GM21447 (cell line): ENCODE measurements around the gene TXNDC2.

Source experiments
- ATAC-seq: cut with Tn5 transposase; IDR thresholded peaks from one replicate; pipeline ENCODE4 v1.9.1; 2021; ENCODE audit not compliant: unreplicated experiment

The TXNDC2 gene

DNA sequence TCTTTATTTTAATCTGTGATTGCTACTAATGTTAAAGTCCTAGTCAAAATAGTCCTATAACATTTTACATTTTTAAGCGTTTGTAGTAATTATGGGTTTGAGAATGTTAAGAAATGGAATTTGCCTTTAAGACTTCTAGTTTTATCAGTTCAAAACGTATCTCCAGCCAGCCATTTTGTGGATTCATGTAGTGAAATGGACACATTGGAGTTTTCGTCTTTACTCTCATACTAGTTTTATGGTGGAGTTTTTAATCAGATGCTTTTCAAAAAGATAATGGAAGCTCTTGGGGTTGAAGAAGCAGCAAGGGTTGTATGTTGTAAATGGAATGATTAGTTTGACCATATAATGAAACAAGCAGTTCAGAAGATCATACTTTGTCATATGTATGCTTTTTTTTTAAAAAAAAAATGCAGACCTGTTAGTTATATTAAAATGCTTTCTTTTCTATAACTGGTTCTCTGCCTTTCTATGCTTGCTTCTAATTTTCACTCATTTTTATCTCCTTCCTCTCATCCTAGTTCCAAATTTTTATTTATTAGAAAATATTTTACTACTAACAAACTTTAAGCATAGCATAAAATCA, 44.6 kb downstream of the TXNDC2 start:
- no peak for ATAC-seq

DNA sequence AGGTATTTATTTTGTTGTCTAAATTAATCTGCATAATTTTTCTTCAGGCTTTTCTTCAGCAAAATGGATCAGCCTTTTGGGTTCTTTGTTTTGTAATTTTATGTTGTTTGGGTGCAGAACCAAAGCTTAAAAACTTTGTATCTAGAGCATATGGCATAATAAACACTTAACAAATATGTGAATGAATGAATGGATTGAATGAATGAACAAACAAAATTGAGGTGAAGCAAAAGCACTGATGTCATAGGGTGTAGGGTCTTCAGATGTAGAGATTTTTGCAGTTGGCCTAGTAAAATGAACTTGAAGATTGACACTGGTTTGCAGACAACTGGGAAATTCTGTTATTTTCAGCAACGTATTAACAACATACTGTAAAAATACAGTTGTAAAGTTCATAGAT, 45.4 kb downstream of the TXNDC2 start:
- no peak for ATAC-seq

DNA sequence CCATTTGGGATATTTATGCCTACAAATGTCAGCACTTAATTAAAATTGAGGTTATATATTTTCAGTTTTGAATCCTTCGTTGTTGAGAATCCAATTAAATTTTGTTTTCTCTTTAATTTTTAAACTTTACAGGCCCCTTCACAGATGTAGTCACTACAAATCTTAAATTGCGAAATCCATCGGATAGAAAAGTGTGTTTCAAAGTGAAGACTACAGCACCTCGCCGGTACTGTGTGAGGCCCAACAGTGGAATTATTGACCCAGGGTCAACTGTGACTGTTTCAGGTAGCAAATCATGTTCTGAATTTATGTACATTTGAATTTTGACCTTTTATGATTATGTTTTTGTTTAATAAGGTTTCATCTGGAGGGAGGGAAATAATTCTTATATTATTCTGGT, 45.9 kb downstream of the TXNDC2 start:
- ATAC-seq = no peak

- no peak for ATAC-seq
Measured at GRCh38 chr18:9933865-9934264, 48.1 kb downstream of the TXNDC2 start.

DNA sequence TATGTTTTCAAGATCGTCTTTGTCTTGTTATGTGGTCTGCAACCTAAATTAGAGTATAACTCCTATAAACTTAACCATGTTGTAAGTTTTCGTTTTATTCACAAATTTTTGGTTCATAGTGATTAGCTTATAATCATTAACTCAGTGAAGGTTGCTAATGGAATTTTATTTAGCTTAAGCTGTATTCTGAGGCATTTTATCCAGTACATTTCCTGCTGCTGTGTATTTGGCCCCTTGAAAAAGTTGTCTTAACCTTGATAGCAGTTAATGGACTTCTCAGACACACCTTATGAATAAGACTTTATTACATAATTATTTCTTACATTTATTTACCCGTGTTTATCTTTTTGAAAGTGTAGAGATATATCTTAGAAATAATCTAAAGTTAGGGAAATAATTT, 48.5 kb downstream of the TXNDC2 start:
- no peak for ATAC-seq
